Measurements from ENCODE around the gene RWDD3.

RWDD3 gene

GRCh38 chr1:95278173-95279006 is 44.4 kb downstream of the RWDD3 start:
- Mint-ChIP-seq H3K36me3 (no peaks in the 10 kb centered on the region), H3K27me3 (peaks cover 3% of the 10 kb centered on the region)
- ATAC-seq (ENCODE audit: low read depth): peak; percentile 77

GRCh38 chr1:95281781-95282517 is 47.9 kb downstream of the RWDD3 start:
- DNase-seq (ENCODE audit: low spot score in 2 of 2) (no peak), ATAC-seq (ENCODE audit: low read depth) (no peak)
- Mint-ChIP-seq H3K4me3 (no peak overlapping the region), H3K4me1 (peaks cover 12% of the 10 kb centered on the region), H3K27ac (no peak overlapping the region), H3K9me3 (no peaks in the 10 kb centered on the region), H3K27me3 (peaks cover 5% of the 10 kb centered on the region), H3K36me3 (no peaks in the 10 kb centered on the region)

More at GRCh38 chr1:95278173-95279006, 44.4 kb downstream of the RWDD3 start:
- Mint-ChIP-seq H3K4me3 (no peak overlapping the region), H3K27ac (no peak overlapping the region), H3K4me1 (peaks cover 12% of the 10 kb centered on the region), H3K9me3 (no peaks in the 10 kb centered on the region)
- DNase-seq (ENCODE audit: low spot score in 2 of 2): no peak

GRCh38 chr1:95282518-95282895 is 48.5 kb downstream of the RWDD3 start:
- no peak for ATAC-seq (ENCODE audit: low read depth)
- H3K27ac Mint-ChIP-seq: no peak overlapping the region
- peaks cover 12% of the 10 kb centered on the region for H3K4me1 Mint-ChIP-seq
- peaks cover 5% of the 10 kb centered on the region for H3K27me3 Mint-ChIP-seq
- H3K9me3 Mint-ChIP-seq: no peaks in the 10 kb centered on the region
- H3K36me3 Mint-ChIP-seq: no peaks in the 10 kb centered on the region
- no peak for DNase-seq (ENCODE audit: low spot score in 2 of 2)
- H3K4me3 Mint-ChIP-seq: no peak overlapping the region

GRCh38 chr1:95284420-95284819 is 50.4 kb downstream of the RWDD3 start:
- H3K27me3 Mint-ChIP-seq: peaks cover 6% of the 10 kb centered on the region
- no peak overlapping the region for H3K4me3 Mint-ChIP-seq
- no peaks in the 10 kb centered on the region for H3K36me3 Mint-ChIP-seq
- no peak for ATAC-seq (ENCODE audit: low read depth)
- H3K4me1 Mint-ChIP-seq: peaks cover 1% of the 10 kb centered on the region
- H3K9me3 Mint-ChIP-seq: no peaks in the 10 kb centered on the region
- no peak overlapping the region for H3K27ac Mint-ChIP-seq
- no peak for DNase-seq (ENCODE audit: low spot score in 2 of 2)

GRCh38 chr1:95286479-95286878 is 52.5 kb downstream of the RWDD3 start:
- Mint-ChIP-seq H3K27ac (no peak overlapping the region), H3K4me3 (no peak overlapping the region), H3K36me3 (no peaks in the 10 kb centered on the region), H3K4me1 (no peaks in the 10 kb centered on the region), H3K9me3 (no peaks in the 10 kb centered on the region), H3K27me3 (peaks cover 4% of the 10 kb centered on the region)
- ATAC-seq (ENCODE audit: low read depth) (no peak), DNase-seq (ENCODE audit: low spot score in 2 of 2) (no peak)

GRCh38 chr1:95287081-95287480 is 53.1 kb downstream of the RWDD3 start:
- no peaks in the 10 kb centered on the region for H3K9me3 Mint-ChIP-seq
- peaks cover 4% of the 10 kb centered on the region for H3K27me3 Mint-ChIP-seq
- no peaks in the 10 kb centered on the region for H3K36me3 Mint-ChIP-seq
- no peak overlapping the region for H3K27ac Mint-ChIP-seq
- H3K4me1 Mint-ChIP-seq: no peaks in the 10 kb centered on the region
- no peak overlapping the region for H3K4me3 Mint-ChIP-seq
- no peak for DNase-seq (ENCODE audit: low spot score in 2 of 2)
- ATAC-seq (ENCODE audit: low read depth): no peak

GRCh38 chr1:95287825-95288224 is 53.8 kb downstream of the RWDD3 start:
- no peak for ATAC-seq (ENCODE audit: low read depth)

More at GRCh38 chr1:95287825-95288224, 53.8 kb downstream of the RWDD3 start:
- Mint-ChIP-seq H3K27me3 (peaks cover 4% of the 10 kb centered on the region), H3K36me3 (no peaks in the 10 kb centered on the region), H3K4me3 (no peak overlapping the region), H3K9me3 (no peaks in the 10 kb centered on the region), H3K4me1 (no peaks in the 10 kb centered on the region), H3K27ac (no peak overlapping the region)
- DNase-seq (ENCODE audit: low spot score in 2 of 2): no peak
